ENCODE measurements around the gene OPRD1. TPM values are rescaled to one million over a fixed set of nuclear protein-coding genes. Genes with fewer than 3 reads are reported as not detected.

OPRD1 gene
- total RNA-seq, 1 experiment from 2014 or later, result 0.97 TPM

- H3K4me3 ChIP-seq (ENCODE audit: low read depth, low read length, poor library complexity, severe bottlenecking), result no peak overlapping the region
- H3K9me3 ChIP-seq (ENCODE audit: low read depth, low read length, poor library complexity, severe bottlenecking), result no peaks in the 10 kb centered on the region
- BruUV-seq (replicated peaks), result no TSS peak
- no peaks in the 10 kb centered on the region for H3K27me3 ChIP-seq (replicated peaks; ENCODE audit: insufficient read depth, low read depth, low read length, poor library complexity)
- TF ChIP-seq CTCF (conservative IDR thresholded peaks at IDR 0.05; ENCODE audit: low read depth, low read length) (no peak), EZH2 (IDR thresholded peaks at IDR 0.05; ENCODE audit: borderline replicate concordance, low read depth, low read length, poor library complexity, severe bottlenecking) (no peak)
- intact Hi-C loops (cut with micrococcal nuclease; ENCODE audit: unreplicated experiment), result no loop called here
- no peaks in the 10 kb centered on the region for H3K4me1 ChIP-seq (ENCODE audit: insufficient read depth, low read length, poor library complexity, severe bottlenecking)
- no peak overlapping the region for H3K27ac ChIP-seq (ENCODE audit: low read depth, low read length, poor library complexity, severe bottlenecking)
- ChIA-PET CTCF (no interaction called here), POLR2A (ENCODE audit: low non-redundant PET) (no interaction called here)
- no peaks in the 10 kb centered on the region for H3K36me3 ChIP-seq (ENCODE audit: insufficient read depth, low read length, poor library complexity, severe bottlenecking)
- DNase-seq (ENCODE audit: low spot score), result no peak
These were observed 44.0 kb downstream of the OPRD1 start for GRCh38 chr1:28855969-28856368.

GRCh38 chr1:28860332-28861073 is 48.5 kb downstream of the OPRD1 start:
- TF ChIP-seq EZH2 (IDR thresholded peaks at IDR 0.05; ENCODE audit: borderline replicate concordance, low read depth, low read length, poor library complexity, severe bottlenecking) (no peak), CTCF (conservative IDR thresholded peaks at IDR 0.05; ENCODE audit: low read depth, low read length) (no peak)
- intact Hi-C loops (cut with micrococcal nuclease; ENCODE audit: unreplicated experiment), result loop anchor here (5.0 kb wide), 1 partner anchor 73 kb away; no protein-coding TSS in a partner anchor
- no peaks in the 10 kb centered on the region for H3K36me3 ChIP-seq (ENCODE audit: insufficient read depth, low read length, poor library complexity, severe bottlenecking)
- H3K4me3 ChIP-seq (ENCODE audit: low read depth, low read length, poor library complexity, severe bottlenecking), result no peak overlapping the region
- H3K9me3 ChIP-seq (ENCODE audit: low read depth, low read length, poor library complexity, severe bottlenecking), result no peaks in the 10 kb centered on the region
- H3K27me3 ChIP-seq (replicated peaks; ENCODE audit: insufficient read depth, low read depth, low read length, poor library complexity), result no peaks in the 10 kb centered on the region
- no peak overlapping the region for H3K27ac ChIP-seq (ENCODE audit: low read depth, low read length, poor library complexity, severe bottlenecking)
- ChIA-PET CTCF (interaction anchor here (0.7 to 1.5 kb wide), 2 partner anchors 17 to 217 kb away, joined by 4 to 10 read pairs; partner anchors contain the start of gene TAF12), POLR2A (ENCODE audit: low non-redundant PET) (no interaction called here)
- no peaks in the 10 kb centered on the region for H3K4me1 ChIP-seq (ENCODE audit: insufficient read depth, low read length, poor library complexity, severe bottlenecking)
- no TSS peak for BruUV-seq (replicated peaks)
- DNase-seq (ENCODE audit: low spot score), result peak; percentile 54

GRCh38 chr1:28862571-28863403 is 50.8 kb downstream of the OPRD1 start:
- Histone ChIP-seq H3K4me3 (ENCODE audit: low read depth, low read length, poor library complexity, severe bottlenecking) (no peak overlapping the region), H3K36me3 (ENCODE audit: insufficient read depth, low read length, poor library complexity, severe bottlenecking) (no peaks in the 10 kb centered on the region), H3K27ac (ENCODE audit: low read depth, low read length, poor library complexity, severe bottlenecking) (no peak overlapping the region), H3K4me1 (ENCODE audit: insufficient read depth, low read length, poor library complexity, severe bottlenecking) (no peaks in the 10 kb centered on the region), H3K9me3 (ENCODE audit: low read depth, low read length, poor library complexity, severe bottlenecking) (no peaks in the 10 kb centered on the region), H3K27me3 (replicated peaks; ENCODE audit: insufficient read depth, low read depth, low read length, poor library complexity) (no peaks in the 10 kb centered on the region)
- intact Hi-C loops (cut with micrococcal nuclease; ENCODE audit: unreplicated experiment), result loop anchor here (5.0 kb wide), 1 partner anchor 75 kb away; no protein-coding TSS in a partner anchor
- BruUV-seq (replicated peaks), result no TSS peak
- TF ChIP-seq EZH2 (IDR thresholded peaks at IDR 0.05; ENCODE audit: borderline replicate concordance, low read depth, low read length, poor library complexity, severe bottlenecking) (no peak), CTCF (conservative IDR thresholded peaks at IDR 0.05; ENCODE audit: low read depth, low read length) (no peak)
- CTCF ChIA-PET, result interaction anchor here (0.5 kb wide), 1 partner anchor 383 kb away, joined by 5 read pairs; no protein-coding TSS in a partner anchor
- no peak for DNase-seq (ENCODE audit: low spot score)
- POLR2A ChIA-PET (ENCODE audit: low non-redundant PET), result no interaction called here

Measured in A673 (cell line).